H4 (cell line): Measurements from ENCODE around the gene UBALD1. TPM values are rescaled to one million over a fixed set of nuclear protein-coding genes. Genes with fewer than 3 reads are reported as not detected.

Experiments used
- DNase-seq: peaks from one replicate; pipeline ENCODE4 v3.0.0-alpha.2; 2015; ENCODE audit warnings: low spot score
- total RNA-seq: library from RNA; depleted of rRNA; stranded (reverse); fragments of >200 nt; shearing (Covaris generic); gene quantifications from 2 replicates; pipeline ENCODE4 v1.2.3, GENCODE V29; 2014

UBALD1 gene
- total RNA-seq, 1 experiment from 2014 or later: 2.2 TPM

DNA sequence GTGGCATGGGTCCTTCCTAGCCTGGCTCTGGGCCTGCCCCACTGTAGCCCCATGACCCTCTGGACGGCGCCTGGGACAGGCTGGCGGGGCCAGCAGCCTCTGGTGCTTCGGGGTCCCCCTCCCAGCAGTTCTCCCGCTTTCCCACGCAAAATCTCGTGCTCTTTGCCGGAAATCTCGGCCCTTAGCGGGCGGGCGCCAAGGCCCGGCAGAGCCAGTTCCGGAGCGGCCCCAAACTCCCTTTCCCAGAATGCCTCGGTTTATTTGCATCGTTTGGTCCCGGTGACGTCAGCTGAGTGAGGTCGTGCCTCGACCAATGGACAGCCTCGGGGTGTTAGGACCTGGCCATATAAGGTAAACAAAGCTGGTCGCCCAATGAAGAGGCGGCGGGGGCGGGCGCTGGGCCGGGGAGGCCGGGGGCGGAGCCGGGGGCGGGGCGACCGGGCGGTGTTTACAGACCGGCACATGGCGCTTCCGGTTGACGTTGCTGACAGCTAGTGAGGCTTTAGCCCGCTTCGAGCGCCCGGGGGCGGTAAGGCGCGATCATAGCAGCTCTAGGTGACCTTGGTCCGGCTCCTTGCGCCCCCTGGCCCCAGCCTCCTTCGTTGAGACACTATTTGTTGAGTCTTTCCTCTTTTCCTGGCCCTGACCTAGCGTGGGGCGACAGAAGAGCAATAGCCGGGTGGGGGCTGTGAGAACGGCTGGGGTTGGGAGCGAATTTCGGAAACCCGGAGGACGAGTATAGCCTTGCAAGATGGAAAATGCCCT lies 1.5 kb upstream of the UBALD1 start:
- peak; percentile 100 for DNase-seq

GRCh38 chr16:4615384-4616046 lies 827 bp upstream of the UBALD1 start:
- DNase-seq: no peak

DNA sequence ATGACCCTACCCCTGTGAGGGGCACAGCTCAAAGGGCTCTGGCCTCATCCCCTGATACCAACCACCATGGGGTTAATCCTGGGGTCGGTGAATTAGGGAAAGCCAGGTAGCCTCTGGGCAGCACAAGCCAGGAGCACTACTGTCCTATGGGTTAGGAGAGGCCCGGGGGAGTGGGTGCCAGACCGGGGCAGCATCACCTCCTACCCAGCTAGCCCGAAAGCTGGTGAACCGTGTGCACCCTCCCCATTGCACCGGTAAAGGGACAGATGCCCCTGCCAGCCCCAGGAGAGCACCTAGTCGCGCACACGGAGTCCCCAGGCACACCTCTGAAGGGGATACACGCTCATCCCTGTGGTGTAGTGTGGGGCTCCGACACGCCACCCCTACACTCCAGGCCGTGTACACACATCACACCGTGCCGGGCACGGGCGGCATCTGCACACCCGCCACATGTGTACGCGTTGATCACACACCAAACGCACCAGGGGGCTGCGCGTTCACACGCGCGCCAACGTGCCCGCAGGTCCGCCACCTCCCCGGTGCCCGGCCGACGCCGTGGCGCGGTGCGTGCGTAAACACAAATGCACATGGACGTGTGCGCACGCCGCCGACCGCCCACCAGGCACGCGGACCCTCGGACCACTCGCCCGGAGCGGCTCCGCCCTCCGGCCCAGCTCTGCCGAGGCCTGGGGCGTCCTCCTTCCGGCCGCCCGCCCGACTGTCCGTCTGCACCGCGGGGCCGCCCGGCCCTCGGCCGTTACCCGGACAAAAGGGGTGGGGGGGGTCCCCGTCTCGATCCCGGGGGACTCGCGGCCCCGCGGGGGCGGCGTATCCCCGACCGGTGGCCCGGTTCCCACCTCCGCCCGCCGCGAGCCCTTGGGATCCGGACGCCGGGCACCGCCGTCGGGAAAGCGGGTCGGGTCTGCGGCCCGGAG lies 785 bp downstream of the UBALD1 start:
- no peak for DNase-seq

- DNase-seq: no peak
These were observed 1.6 kb downstream of the UBALD1 start for GRCh38 chr16:4612977-4613635.

GRCh38 chr16:4612474-4612931 lies 2.2 kb downstream of the UBALD1 start:
- no peak for DNase-seq

DNA sequence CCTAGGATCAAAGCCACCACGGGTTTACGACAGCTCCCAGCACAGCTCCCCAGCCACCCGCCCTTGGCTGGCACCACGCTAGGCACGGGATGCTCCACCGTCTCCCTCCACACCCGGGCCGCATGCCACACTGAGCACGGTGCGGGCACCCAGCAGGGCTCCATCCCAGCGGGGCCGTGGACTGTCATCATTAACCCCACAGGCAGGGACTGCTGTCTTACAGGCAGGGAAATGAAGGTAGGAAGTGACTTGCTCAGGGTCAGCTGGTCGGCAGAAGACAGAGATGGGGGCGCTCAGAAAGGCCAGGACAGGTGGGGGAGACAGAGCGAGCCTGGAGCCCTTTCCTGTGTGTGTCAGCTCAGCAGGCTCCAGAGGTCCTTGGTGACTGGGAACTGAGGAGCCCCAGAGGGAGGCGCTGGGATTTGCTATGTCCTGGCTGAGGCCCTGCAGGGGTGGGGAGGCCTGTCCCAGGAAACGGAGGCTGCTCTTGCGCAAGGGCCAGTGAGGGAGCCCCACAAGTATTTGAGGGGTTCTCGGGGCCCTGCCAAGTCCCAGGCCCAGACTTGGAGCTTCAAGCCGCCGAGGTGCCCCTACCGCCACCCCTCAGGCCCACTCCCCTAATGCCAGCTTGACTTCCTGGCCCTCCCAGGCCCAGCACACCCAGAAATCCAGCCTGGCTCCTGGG lies 3.2 kb downstream of the UBALD1 start:
- no peak for DNase-seq

GRCh38 chr16:4610011-4611005 lies 4.4 kb downstream of the UBALD1 start:
- DNase-seq: no peak

GRCh38 chr16:4609200-4610010 lies 5.3 kb downstream of the UBALD1 start:
- no peak for DNase-seq

DNA sequence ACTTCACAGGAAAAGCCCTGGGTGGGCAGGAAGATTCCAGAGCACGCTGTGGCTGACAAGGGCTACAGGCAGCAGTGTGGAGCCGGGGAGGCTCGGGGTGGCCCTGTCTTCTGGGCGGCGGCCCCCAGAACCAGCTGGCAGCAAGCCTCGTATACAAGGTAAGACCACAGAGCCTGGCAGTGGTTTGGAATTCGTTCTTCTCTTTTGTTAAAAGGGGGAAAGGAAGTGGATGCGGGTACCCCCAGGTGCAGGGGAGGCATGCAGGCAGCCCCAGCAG lies 6.0 kb downstream of the UBALD1 start:
- DNase-seq: no peak

- DNase-seq: no peak
These were observed 6.6 kb downstream of the UBALD1 start for GRCh38 chr16:4607841-4608703.

DNA sequence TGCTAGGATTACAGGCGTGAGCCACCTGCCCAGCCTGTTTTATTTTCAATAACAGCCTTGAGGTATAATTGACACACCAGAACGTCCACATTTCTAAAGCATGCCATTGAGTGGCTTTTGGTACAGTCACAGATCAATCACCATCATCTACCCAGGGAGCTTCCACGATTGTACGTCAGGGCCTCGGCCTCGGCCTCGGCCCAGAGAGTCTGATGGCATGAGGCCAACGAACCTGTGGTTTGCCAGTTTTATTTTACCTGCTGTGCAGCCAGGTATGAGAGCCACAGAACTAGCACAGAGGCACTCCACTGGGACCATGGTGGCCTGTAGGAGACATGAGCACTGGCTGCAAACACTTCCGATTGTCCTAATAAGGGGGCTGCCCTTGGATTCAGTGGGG lies 8.3 kb downstream of the UBALD1 start:
- no peak for DNase-seq

DNA sequence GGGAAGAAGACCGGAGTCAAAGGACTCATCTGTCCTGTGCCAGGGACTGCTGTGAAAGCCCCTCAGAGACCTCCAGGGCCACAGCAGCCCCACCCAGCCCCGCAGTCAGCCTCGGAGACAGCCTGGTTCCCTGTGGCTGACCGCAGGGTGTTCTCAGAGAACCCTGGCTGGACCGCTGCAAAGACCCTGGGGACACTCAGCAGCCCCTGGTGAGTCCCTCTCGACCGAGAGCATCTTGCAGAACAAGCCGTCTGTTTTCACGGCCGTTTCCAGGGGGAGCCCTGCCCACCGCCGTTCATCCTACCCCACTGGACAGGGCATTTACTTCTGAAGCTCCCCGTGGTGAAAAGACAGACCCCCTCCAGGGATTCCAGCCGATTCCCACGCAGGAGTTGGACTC lies 10.3 kb downstream of the UBALD1 start:
- DNase-seq: no peak

DNA sequence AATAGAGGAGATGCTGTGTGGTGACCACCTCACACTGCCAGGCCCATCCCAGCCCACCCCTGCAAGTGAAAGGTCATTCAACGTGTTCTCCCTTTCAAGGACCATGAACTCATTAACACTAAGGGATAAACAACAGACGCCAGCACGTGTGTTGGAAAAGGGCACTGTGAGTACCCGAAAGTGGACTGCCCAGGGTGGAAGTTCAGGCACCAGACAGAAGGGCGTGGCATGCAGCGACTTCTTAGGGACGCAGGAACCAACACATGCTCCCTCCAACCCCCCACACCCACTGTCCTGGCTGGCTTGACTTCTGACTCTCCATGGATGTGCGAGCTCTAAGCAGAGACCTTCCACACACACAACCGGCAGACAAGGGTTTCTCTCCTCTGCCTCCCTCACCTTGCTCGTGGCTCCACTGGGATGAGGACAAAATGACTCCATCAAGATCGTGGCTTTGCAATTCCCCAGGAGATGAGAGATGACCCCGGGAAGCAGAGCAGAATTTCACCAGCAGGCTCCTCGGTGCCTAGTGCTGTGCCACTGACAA lies 11.0 kb downstream of the UBALD1 start:
- no peak for DNase-seq

GRCh38 chr16:4602331-4602730 lies 12.4 kb downstream of the UBALD1 start:
- DNase-seq: no peak

GRCh38 chr16:4601864-4602186 lies 12.9 kb downstream of the UBALD1 start:
- DNase-seq: no peak

DNA sequence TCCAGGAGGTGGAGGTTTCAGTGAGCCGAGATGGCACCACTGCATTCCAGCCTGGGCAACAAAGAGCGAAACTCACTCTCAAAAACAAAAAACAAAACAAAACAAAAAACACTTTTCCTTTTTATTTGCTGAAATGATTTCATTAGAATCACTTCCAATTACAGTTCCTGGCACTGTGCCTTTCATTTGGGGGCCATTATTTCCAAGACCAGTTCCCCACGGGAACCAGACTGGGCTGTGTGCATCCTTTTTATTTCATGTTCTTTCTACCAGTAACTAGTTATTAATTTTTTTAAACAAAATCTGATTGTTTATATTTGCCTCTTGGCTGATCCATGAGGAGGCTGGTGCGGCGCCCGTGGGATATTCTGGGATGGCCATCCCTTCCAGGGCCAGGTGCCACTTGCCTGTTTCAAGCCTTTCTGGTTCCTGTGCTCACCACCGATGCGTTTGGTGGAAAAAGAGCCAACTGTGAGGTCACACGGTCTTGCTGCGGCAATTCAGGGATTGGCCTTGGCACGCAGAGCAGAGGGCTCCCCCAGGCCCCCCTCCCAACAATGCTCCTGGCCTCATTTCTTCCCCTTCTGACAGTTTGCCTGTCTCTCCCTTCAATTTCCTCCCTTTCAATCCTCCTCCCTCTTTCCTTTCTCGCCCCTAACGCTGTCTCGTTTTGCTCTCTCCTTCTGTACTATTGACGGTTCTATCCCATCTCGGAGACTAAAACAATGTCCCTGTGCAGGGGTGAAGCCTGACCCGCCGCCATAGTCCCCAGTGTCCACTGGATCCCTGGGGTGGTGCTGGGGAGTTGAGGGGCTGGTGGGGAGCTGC lies 13.4 kb downstream of the UBALD1 start:
- DNase-seq: no peak

GRCh38 chr16:4599545-4599944 lies 15.1 kb downstream of the UBALD1 start:
- no peak for DNase-seq
